NCI-H2227 (cell line): Measurements from ENCODE around the gene NCKAP5.

Experiments
- DNase-seq: peaks from one replicate; lab custom pipeline; 2025; ENCODE audit not compliant: unreplicated experiment; lab: John Stamatoyannopoulos, UW

Gene NCKAP5

DNA sequence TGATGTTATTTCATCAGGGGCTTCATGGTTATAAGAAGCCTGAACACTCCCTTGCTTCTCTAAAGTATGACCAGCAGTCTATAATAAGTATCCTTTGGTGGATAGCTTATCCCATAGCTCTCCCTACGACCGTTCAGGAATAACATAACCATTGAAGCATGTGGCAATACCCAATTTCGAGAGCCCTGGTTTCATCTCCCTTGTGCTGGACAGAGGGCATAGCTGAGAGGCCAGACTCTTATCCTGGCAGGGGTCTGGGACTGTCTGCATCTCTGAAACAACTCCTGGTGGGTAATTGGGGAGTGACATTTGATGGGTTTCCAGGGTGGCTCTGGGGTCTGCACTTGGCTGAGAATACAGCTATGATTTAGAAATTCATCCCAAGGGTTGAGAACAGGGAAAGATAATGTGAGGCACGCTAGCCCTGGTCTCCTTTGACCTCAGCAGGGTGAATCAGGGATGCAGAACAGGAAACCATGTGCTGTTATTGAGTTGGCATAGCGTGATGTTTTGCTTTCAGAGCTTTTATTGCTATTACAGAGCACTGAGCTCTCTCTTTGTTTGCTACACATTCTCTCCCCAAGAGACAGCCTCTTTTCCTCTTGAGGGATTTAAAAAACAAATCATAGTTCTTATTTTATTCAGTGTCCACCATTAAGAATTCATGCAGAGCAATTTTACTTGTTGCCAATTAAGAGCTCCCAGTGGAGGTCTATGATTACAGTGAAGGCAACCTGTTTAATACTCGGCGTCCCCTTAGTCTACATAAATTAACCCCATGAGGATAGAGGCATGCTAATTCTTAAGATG lies 274.5 kb downstream of the NCKAP5 start:
- peak; percentile 72 for DNase-seq

DNA sequence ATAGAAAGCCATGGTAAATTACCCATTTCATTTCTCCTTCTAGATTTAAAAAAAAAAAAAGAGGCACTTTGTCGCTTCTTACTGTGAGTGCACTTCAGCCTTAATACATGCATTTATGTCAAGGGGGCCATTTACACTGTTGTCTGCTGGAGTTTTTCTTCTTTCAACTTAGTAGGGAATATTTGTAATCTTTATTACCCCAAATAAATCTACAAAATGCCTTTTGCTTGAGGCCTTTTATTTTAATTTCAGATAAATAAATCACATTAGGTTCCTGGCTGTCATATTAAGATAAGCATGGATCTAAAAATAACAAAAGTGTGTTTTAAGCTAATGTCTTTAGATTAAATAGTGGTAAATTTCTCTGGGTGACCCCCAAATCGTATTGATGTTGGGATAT lies 276.0 kb downstream of the NCKAP5 start:
- DNase-seq: no peak

DNA sequence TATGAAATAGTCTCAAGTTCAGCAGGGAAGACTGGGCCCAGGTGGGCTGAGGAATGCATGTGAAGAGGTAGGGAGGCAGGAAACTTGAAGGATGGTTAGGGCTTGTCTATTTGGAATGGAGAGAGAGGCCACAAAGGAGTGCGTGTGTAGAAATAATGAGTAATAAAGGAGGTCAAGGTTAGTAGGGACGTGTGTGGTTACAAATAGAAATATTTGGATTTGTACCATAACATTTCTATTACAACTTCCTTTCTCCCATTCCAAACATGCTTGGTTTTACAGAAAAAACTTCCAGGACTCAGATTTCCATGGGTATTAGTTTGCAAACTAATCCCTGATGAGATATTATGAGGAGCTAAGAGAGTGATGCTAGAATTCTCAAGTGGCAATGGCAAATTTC lies 280.6 kb downstream of the NCKAP5 start:
- no peak for DNase-seq

DNA sequence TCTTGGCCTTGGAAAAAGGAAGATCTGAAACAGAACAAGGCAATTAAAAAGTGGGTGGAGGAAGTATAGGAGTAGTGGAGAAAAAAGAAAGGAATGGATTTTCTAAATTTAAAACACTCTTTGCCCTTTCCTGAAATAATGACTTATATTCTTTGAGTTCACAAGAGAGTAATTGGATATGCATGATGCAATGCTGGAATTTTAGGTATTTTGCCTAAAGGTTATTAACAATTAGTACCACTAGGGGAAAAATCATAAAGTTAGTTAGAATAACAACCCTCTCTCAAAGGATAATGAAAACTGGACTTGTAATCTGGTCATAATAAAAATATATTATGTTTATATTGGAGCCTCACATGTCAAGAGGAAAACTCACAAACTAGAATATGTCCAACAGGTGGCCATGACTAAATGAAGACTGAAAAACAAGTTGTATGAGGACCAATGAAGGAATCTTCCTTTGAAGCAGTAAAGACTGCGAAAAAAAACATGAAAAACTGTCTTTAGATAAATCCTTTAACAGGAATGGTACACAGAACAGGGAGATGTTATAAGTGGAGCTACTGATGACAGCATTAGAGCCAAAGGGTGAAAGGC lies 281.8 kb downstream of the NCKAP5 start:
- no peak for DNase-seq

DNA sequence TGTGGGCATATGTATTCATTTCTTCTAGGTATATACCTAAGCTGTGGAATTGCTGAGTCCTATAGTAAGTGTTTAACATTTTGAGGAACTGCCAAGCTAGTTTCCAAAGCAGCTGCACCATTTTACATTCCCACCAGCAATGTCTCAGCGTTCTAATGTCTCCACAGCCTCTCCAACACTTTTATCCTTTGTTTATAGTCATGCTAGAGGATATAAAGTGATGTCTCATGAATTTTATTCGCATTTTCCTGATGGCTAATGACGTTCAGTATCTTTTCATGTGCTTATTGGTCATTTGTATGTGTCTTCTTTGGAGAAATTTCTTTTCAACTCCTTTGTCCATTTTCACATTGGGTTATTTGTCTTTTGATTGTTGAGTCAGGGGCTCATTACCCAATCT lies 295.2 kb downstream of the NCKAP5 start:
- no peak for DNase-seq

DNA sequence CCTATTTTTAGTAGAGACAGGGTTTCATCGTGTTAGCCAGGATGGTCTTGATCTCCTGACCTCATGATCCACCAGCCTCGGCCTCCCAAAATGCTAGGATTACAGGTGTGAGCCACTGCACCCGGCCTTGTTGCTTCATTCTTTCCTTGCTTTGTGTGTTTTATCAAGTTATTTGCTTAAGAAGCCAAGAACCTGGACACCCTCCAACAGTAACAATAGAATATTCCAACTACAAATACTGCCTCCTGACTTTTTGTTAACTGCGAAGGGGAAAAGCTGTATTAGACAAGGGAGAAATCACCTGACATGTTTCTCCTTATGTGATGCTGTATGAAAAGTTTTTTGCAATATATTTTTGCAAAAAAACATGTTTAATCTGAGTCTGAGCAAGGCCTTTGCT lies 297.2 kb downstream of the NCKAP5 start:
- no peak for DNase-seq

DNA sequence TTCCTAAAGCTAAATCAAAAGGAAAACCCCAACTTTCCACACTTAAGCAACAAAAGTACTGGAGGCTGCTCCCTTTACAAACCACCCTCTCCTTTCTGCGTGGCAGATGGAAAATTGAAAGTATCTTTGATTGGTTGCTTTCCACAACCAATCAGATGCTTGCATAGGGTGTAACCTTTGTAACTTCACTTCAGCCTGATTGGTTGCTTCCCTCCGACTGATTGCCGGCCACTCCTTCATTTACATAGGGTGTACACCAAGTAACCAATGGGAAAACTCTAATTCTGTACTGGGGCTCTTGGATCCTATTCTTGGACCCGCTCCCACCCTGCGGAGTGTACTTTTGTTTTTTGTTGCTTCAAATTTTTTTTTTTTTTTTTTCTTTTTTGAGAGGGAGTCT lies 297.7 kb downstream of the NCKAP5 start:
- no peak for DNase-seq

DNA sequence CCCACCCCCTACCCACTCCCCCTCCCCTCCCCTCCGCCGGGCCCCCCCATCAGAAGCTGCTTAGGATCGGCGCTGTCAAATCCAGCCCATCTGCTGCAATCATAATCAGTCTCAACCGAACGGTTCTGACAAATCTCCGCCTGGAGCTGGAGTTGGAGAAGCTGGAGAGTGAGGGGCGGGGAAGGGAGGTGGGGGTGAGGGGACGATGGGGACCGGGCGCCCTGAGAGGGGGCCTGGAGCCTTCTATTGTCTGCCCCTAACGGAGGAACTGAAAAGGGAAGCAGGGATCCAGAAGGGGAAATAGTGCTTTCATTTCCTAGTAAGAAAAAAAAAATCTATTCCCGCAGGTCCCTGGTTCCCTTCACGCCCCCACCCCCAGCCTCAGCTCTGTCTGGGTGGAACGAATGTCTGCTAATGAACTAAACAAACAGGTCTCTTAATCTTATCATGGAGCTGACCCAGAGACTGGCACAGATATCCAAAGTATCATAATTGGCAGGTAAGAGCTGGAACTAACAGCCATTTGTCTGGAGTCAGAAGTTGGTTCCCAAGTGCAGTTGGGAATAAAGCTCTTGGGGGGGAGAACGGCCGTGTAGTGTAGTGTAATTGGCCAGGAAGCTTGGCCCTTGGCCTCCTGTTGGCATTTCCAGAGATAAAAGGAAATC lies 301.2 kb downstream of the NCKAP5 start:
- DNase-seq: peak; percentile 53

DNA sequence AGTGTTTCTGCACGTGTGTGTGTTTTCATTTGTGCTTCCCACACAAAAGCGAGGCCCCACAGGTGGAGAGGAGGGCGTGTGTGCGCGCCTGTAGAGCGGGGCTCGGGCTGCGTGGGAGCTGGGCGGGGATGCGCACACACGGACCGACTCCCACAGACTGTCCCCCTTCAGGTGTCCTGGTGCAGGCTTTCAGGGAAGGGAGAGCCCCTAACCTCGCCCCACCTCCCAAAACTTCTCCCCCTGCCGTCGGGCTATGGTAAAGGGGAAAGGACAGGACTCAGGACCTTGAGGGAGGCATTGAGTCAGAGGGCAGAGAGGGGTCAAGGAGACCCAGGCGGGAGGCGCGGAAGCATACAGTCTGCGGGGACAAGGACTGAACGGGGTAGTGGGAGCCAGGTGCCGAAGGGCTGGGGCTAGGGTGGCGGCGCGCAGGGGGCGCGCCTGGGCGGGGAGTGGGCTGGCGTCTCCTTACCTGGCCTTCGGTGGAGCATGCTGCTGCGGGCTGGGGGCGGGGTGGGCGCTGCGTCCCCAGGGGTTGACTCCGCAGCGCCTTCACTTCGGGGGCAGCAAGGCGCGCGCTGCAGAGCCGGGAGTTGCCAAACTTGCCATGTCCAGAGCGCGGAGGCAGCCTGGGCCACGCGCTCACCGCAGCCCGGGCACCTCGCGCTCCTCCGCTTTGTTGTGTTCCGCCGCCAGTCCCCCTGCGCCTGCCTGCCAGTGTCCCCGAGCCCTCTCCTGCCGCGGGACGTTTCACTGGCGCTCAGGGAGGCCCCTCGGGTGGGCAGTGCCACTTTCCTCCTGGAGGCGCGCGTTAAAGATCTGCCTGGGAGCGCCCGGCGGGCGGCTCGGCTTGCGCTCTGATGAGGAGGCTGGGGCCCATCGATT lies 302.0 kb downstream of the NCKAP5 start:
- DNase-seq: peak; percentile 53

DNA sequence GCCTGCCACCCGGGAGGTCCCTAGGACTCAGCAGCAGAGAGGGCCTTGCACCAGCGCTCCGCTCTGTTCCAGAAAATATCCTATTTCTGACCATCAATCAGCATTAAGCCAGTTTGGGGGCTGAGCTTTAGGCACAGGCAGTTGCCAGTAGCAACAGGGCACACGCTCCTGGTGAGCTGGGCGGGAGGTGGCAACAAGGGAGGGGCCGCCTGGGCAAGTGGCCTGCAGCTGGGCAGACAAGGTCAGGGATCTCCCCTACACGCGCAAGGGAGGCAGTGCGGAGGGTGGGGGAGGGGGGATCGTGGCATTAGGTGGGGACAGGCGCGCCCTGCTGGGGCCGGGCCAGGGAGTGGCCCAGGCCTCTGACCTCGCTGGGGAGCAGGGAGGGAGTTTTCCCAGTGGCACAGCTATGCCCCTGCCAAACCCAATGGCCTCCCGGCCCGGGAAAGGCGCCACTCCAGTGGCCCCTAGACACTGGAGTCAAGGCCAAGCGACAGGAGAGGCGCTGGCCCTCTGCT lies 302.8 kb downstream of the NCKAP5 start:
- DNase-seq: peak; percentile 71

DNA sequence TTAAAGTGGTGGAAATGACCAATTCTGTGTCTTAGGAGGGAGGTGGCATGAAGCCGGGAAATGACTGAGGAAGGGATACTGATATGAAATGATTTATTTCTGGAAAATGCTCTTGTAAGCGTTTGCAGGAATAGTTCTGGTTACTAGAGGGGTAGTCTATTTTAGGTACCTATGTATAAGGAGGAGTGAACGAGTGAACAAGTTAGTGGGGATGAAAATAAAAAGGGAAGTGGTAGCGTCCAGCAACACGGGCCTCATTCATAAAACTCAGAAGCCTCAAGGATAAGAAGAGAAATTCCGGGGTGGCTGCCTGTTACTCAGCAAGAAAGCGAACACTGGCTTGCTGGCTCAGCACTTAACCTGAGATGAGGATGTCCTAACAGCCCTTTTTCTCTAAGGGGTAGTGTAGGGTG lies 303.3 kb downstream of the NCKAP5 start:
- DNase-seq: peak; percentile 55

DNA sequence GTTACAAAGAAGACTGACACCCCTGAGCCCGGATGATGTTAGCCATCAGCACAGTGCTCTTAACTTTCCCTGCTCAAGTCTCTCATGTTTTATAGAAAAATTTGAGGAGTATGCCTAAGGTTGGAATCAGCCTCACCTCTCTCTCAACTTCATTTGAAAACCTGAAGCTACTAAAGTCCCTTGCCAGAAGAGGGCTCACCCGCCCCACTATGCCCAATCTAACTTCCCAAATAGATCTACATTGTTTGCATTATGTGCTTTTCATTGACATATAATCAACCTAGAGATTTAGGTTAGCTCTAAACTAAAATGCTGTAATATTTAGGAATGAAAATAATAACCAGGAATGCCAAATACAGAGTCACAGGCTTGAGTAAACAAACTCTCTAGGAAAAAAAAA lies 305.4 kb downstream of the NCKAP5 start:
- no peak for DNase-seq

DNA sequence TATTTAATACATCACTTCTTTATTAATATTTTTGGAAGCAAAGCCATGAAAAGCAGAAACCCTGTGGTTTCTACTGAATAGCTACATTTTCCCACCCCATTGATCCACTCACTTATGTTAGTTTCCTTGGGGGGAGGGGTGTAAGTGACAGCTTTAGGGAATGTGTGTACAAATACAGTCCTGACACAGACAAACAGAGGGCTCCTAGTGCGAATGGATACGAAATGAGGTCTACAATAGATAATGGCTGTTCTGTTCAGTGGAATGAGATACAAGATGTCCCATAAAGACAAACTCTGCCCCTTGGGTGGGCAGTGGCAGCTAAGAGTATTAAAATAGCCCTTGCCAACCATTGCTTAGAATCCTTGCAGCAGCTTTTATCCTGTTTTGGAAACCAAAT lies 312.9 kb downstream of the NCKAP5 start:
- DNase-seq: no peak

DNA sequence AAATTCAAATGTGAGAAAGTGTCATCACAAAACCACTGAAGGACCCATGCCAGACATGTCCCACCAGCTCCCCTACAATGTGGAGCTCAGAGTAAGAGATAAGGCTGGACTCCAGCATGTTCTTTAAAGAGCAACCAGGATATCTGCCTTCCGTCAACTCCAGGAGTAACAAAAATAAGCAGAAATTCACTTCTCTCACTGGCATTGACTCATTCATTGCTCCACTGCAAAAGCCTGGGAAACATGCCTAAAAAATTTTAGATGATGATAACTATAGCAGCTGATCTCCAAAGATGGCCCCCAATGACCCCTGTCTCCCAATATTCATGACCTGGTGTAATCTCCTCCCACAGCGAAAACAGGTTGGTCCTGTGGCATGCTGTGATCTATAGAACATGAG lies 314.5 kb downstream of the NCKAP5 start:
- DNase-seq: no peak

DNA sequence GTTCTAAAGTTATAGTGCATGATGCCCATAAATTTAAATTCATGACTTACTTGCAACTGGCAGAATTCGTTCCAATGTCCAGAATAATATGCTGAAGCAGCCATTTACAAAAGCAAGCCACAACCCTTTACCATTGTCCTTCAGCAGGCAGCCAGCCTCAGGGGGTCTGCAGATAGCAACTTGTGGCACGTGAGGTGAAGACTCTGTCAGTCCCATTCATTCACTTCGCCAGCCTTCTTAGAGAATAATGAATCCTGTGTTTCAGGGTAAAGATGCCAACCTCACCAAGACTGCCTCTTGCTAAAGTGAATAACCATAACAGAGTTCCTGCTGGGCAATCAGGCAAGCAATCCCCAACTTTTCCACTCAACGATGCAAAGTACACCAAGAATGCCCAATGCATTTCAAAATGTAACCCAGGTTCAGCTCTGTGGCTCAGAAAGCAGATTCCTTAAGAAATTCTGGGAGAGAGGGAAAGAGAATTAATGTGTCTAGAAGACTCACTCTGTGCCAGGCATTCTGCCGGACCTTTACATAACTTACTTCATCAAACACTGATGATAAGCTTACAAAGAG lies 315.4 kb downstream of the NCKAP5 start:
- DNase-seq: no peak

DNA sequence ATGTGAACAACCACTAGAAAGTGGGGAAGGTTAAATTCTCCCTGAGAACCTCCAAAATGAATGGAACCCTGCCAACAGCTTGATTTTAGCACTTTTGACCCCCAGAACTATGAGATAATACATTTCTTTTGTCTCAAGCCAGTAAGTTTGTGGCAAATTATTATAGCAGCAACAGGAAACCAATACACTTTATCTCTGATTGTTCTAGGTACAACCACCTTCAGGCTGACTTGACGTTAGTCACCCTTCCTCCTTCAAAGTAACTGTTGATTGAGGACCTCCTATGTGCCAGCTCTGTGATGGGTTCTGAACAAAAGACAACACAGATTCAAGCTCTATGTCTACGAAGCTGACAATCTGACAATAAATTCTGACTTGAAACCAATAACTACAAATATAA lies 318.9 kb downstream of the NCKAP5 start:
- DNase-seq: no peak

DNA sequence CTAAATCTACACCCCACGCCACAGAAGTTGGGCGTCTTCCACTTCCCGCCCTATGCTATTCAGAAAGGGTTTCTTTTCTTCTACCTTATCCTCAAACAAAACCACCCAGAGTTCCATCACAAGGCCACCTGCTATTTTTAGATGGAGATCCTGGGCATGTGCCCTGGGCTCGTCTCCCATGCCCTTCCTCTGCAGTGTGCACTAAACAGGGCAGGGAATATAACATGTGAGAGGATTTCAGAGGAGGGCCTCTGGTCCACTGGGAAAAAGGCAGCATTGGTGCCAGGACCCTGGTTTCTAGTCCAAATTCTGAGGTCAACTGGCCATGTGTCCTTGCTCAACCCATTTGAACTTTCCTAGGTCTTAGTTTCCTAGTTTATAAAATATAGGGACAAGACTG lies 320.0 kb downstream of the NCKAP5 start:
- DNase-seq: no peak

DNA sequence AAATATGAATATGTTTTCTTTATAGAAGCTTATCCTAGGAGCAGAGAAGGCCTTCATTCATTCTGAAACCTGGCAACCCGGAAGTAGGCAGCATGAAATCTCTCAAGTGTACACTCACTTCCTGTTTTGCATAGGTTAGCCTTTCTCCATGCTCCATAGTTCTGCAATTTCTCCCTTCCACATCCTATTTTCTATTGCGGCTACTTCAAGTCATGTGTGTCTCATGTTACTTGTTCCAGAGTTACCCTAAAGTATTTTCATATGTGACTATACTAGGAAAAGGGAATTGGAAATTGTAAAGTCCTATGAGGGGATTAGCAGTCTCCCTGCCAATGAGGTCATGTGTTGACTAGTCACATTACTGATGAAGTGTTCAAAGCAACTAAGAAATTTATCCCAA lies 320.6 kb downstream of the NCKAP5 start:
- DNase-seq: no peak

DNA sequence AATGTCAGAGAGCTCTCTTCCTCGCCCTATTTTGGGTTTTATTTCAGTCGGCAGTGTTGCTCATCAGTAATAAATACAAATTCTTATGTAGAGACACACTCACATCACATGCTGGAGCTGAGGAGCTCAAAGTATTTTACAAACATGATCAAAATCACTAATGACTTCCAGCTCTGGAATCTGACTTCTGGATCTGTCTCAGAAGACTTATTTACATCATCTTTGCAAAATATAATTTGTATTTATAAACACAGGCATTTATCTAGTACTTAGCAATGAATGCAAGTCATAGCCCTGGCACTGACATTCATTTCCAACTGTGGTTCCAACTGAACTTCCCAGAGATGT lies 327.1 kb downstream of the NCKAP5 start:
- DNase-seq: no peak

DNA sequence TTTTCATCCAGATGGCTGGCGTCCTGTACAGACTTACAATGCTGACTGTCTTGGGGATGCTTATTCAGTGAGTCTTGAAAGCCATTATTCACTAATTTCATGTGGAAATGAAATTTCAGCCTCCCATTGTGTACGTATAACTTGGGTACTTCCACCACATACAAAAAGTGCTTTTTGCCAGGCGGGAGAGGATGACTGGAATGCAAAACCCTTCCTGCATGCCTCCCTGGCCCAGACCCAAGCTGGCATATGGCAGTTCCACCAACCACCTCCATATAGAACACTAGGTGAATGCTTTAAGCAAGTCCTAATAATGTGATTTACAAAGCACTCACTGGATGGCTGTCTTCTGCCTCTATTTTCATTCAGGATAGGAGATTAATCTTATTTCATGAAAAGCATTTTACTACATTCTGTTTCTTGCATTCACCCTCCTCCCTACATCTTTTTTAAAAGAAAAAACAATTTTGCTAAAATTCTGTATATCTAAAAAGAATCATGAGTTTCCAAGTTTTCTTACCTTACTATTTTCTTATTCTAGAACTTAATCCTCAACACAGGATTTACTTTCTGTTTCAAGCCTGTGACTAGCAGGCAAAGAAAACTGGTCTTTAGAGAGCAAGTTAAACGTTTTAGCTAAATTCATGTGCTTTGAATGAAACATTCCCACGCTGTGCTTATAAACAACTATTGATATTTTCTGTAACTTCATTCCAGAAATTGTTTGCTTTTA lies 327.6 kb downstream of the NCKAP5 start:
- DNase-seq: no peak
